Chondrocyte (in vitro differentiated cells): ENCODE results near the gene RHNO1. TPM values are rescaled to one million over a fixed set of nuclear protein-coding genes. Genes with fewer than 3 reads are reported as not detected.

Experiments used
- DNase-seq: peaks from one replicate; pipeline ENCODE4 v3.0.0; 2021; ENCODE audit warnings: mixed read lengths, low spot score
- H3K27ac Mint-ChIP-seq: one replicate; pipeline ENCODE4 v1.8.0; 2021; ENCODE audit warnings: mild to moderate bottlenecking, moderate library complexity, mixed read lengths; ENCODE audit not compliant: unreplicated experiment
- H3K27me3 Mint-ChIP-seq: 2 replicates; pipeline ENCODE4 v1.8.0; 2021; ENCODE audit warnings: low read depth, mixed read lengths
- H3K36me3 Mint-ChIP-seq: 2 replicates; pipeline ENCODE4 v1.8.0; 2021; ENCODE audit warnings: low read depth, mixed read lengths
- H3K4me1 Mint-ChIP-seq: 2 replicates; pipeline ENCODE4 v1.8.0; 2021; ENCODE audit warnings: low read depth, mild to moderate bottlenecking, mixed read lengths
- H3K4me3 Mint-ChIP-seq: one replicate; pipeline ENCODE4 v1.8.0; 2021; ENCODE audit warnings: mild to moderate bottlenecking, moderate library complexity, mixed read lengths; ENCODE audit not compliant: unreplicated experiment
- H3K9me3 Mint-ChIP-seq: 2 replicates; pipeline ENCODE4 v1.8.0; 2021; ENCODE audit warnings: low read depth, mixed read lengths
- CTCF ChIP-seq: fragments of 200-600 bp; sonication (generic); IDR thresholded peaks from 2 replicates; pipeline ENCODE4 v1.5.0; 2021; ENCODE audit warnings: antibody characterized with exemption, mild to moderate bottlenecking, moderate library complexity
- total RNA-seq: library from RNA; stranded (reverse); gene quantifications from 3 replicates; pipeline ENCODE4 v1.2.1, GENCODE V29; 2021

RHNO1 gene
- total RNA-seq, 1 donor from 2014 or later: 18.8 TPM

- peak; percentile 85 for DNase-seq
- no peaks in the 10 kb centered on the region for H3K27me3 Mint-ChIP-seq
- peaks cover 21% of the 10 kb centered on the region for H3K4me1 Mint-ChIP-seq
- no peaks in the 10 kb centered on the region for H3K36me3 Mint-ChIP-seq
- no peaks in the 10 kb centered on the region for H3K9me3 Mint-ChIP-seq
- TF ChIP-seq CTCF: no peak
- peak overlapping the region; percentile 75 for H3K4me3 Mint-ChIP-seq
- H3K27ac Mint-ChIP-seq: peak overlapping the region; percentile 68
Measured at GRCh38 chr12:2876431-2877046, 484 bp upstream of the RHNO1 start.

GRCh38 chr12:2877953-2878732, 1.1 kb downstream of the RHNO1 start:
- Mint-ChIP-seq H3K4me1 (peaks cover 21% of the 10 kb centered on the region), H3K27me3 (no peaks in the 10 kb centered on the region), H3K27ac (peak overlapping the region; percentile 97), H3K36me3 (no peaks in the 10 kb centered on the region), H3K9me3 (no peaks in the 10 kb centered on the region), H3K4me3 (peak overlapping the region; percentile 95)
- peak; percentile 42 for TF ChIP-seq CTCF
- DNase-seq: peak; percentile 32

GRCh38 chr12:2879853-2880252, 2.8 kb downstream of the RHNO1 start:
- Mint-ChIP-seq H3K27ac (no peak overlapping the region), H3K27me3 (no peaks in the 10 kb centered on the region), H3K4me3 (no peak overlapping the region), H3K9me3 (no peaks in the 10 kb centered on the region), H3K36me3 (no peaks in the 10 kb centered on the region), H3K4me1 (peaks cover 21% of the 10 kb centered on the region)
- no peak for TF ChIP-seq CTCF
- DNase-seq: no peak

- TF ChIP-seq CTCF: no peak
- Mint-ChIP-seq H3K4me1 (peaks cover 3% of the 10 kb centered on the region), H3K27ac (peak overlapping the region; percentile 9), H3K36me3 (peaks cover 5% of the 10 kb centered on the region), H3K4me3 (no peak overlapping the region), H3K9me3 (no peaks in the 10 kb centered on the region), H3K27me3 (no peaks in the 10 kb centered on the region)
- DNase-seq: no peak
Measured at GRCh38 chr12:2884810-2885209, 7.8 kb downstream of the RHNO1 start.

GRCh38 chr12:2886768-2887450, 9.9 kb downstream of the RHNO1 start:
- no peak for DNase-seq
- Mint-ChIP-seq H3K27ac (no peak overlapping the region), H3K4me3 (no peak overlapping the region), H3K27me3 (no peaks in the 10 kb centered on the region), H3K36me3 (peaks cover 5% of the 10 kb centered on the region), H3K9me3 (no peaks in the 10 kb centered on the region), H3K4me1 (peaks cover 14% of the 10 kb centered on the region)
- no peak for TF ChIP-seq CTCF
